ENCODE measurements around the gene CD68.

CD68 gene

GRCh38 chr17:7575959-7576358, 3.5 kb upstream of the CD68 start:
- Histone ChIP-seq H3K27me3 (ENCODE audit: control insufficient read depth, insufficient read depth, low read length) (no peaks in the 10 kb centered on the region), H2AFZ (no peak overlapping the region), H3K36me3 (ENCODE audit: control insufficient read depth, insufficient read depth, low read length) (no peaks in the 10 kb centered on the region), H3K4me3 (ENCODE audit: low read depth, low read length) (no peak overlapping the region), H3K79me2 (peaks cover 16% of the 10 kb centered on the region), H3K27ac (no peak overlapping the region), H3K9ac (no peak overlapping the region), H3K4me2 (ENCODE audit: low read length) (no peak overlapping the region), H3K4me1 (peaks cover 9% of the 10 kb centered on the region), H3K9me3 (ENCODE audit: control insufficient read depth, low read length) (no peaks in the 10 kb centered on the region)
- TF ChIP-seq CTCF (IDR thresholded peaks at IDR 0.05): no peak

- H2AFZ ChIP-seq: no peak overlapping the region
- TF ChIP-seq CTCF (IDR thresholded peaks at IDR 0.05): no peak
- peaks cover 9% of the 10 kb centered on the region for H3K4me1 ChIP-seq
- no peaks in the 10 kb centered on the region for H3K27me3 ChIP-seq (ENCODE audit: control insufficient read depth, insufficient read depth, low read length)
- no peak overlapping the region for H3K4me3 ChIP-seq (ENCODE audit: low read depth, low read length)
- no peaks in the 10 kb centered on the region for H3K36me3 ChIP-seq (ENCODE audit: control insufficient read depth, insufficient read depth, low read length)
- no peaks in the 10 kb centered on the region for H3K9me3 ChIP-seq (ENCODE audit: control insufficient read depth, low read length)
- H3K27ac ChIP-seq: no peak overlapping the region
- H3K4me2 ChIP-seq (ENCODE audit: low read length): no peak overlapping the region
- peaks cover 16% of the 10 kb centered on the region for H3K79me2 ChIP-seq
- H3K9ac ChIP-seq: no peak overlapping the region
Observed at GRCh38 chr17:7576432-7576937, 3.0 kb upstream of the CD68 start.

- no peak overlapping the region for H3K4me3 ChIP-seq (ENCODE audit: low read depth, low read length)
- TF ChIP-seq CTCF (IDR thresholded peaks at IDR 0.05): no peak
- H3K27me3 ChIP-seq (ENCODE audit: control insufficient read depth, insufficient read depth, low read length): no peaks in the 10 kb centered on the region
- no peak overlapping the region for H3K27ac ChIP-seq
- H3K9ac ChIP-seq: no peak overlapping the region
- H3K9me3 ChIP-seq (ENCODE audit: control insufficient read depth, low read length): no peaks in the 10 kb centered on the region
- H2AFZ ChIP-seq: no peak overlapping the region
- H3K4me2 ChIP-seq (ENCODE audit: low read length): no peak overlapping the region
- H3K4me1 ChIP-seq: peaks cover 11% of the 10 kb centered on the region
- H3K36me3 ChIP-seq (ENCODE audit: control insufficient read depth, insufficient read depth, low read length): no peaks in the 10 kb centered on the region
- H3K79me2 ChIP-seq: peaks cover 17% of the 10 kb centered on the region
Observed at GRCh38 chr17:7577327-7578199, 1.9 kb upstream of the CD68 start.

- Histone ChIP-seq H3K4me3 (ENCODE audit: low read depth, low read length) (no peak overlapping the region), H3K27me3 (ENCODE audit: control insufficient read depth, insufficient read depth, low read length) (no peaks in the 10 kb centered on the region), H3K79me2 (peaks cover 19% of the 10 kb centered on the region), H3K4me2 (ENCODE audit: low read length) (no peak overlapping the region), H2AFZ (no peak overlapping the region), H3K9me3 (ENCODE audit: control insufficient read depth, low read length) (no peaks in the 10 kb centered on the region), H3K27ac (peak overlapping the region; percentile 50), H3K36me3 (ENCODE audit: control insufficient read depth, insufficient read depth, low read length) (no peaks in the 10 kb centered on the region), H3K4me1 (peaks cover 18% of the 10 kb centered on the region), H3K9ac (no peak overlapping the region)
- no peak for TF ChIP-seq CTCF (IDR thresholded peaks at IDR 0.05)
Observed at GRCh38 chr17:7579834-7580603, 581 bp downstream of the CD68 start.

Measured in parathyroid adenoma (tissue), 2 donors.